GM19193 (cell line): ENCODE data around the gene CCL15.

ENCODE experiments used
- POLR2A ChIP-seq: IDR thresholded peaks from 4 replicates; pipeline ENCODE4 v1.6.1; 2011; ENCODE audit not compliant: insufficient read depth, insufficient read length; ENCODE audit errors: extremely low read depth

Gene CCL15

GRCh38 chr17:35973333-35974260, 27.8 kb downstream of the CCL15 start:
- no peak for TF ChIP-seq POLR2A

- TF ChIP-seq POLR2A: no peak
Measured at GRCh38 chr17:35972945-35973332, 28.4 kb downstream of the CCL15 start.

DNA sequence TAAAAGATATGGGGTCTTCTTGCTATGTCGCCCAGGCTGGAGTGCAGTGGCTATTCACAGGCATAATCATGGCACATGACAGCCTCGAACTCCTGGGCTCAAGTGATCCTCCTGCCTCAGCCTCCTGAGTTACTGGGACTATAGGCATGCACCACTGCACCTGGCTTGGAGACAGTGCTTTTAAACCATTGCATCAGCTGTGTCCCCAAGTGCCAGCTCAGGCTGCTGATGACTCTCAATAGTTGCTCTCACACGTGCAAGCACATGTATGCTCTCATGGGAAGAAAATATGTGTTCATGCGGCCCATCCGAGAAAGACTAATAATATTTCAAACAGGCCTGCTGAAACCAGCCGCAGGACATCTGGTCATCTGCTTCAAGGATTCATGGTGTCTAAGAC, 28.8 kb downstream of the CCL15 start:
- no peak for TF ChIP-seq POLR2A

- no peak for TF ChIP-seq POLR2A
Measured at GRCh38 chr17:35972066-35972465, 29.3 kb downstream of the CCL15 start.

- no peak for TF ChIP-seq POLR2A
Measured at GRCh38 chr17:35969558-35970380, 31.6 kb downstream of the CCL15 start.

GRCh38 chr17:35968520-35969054, 32.8 kb downstream of the CCL15 start:
- no peak for TF ChIP-seq POLR2A

DNA sequence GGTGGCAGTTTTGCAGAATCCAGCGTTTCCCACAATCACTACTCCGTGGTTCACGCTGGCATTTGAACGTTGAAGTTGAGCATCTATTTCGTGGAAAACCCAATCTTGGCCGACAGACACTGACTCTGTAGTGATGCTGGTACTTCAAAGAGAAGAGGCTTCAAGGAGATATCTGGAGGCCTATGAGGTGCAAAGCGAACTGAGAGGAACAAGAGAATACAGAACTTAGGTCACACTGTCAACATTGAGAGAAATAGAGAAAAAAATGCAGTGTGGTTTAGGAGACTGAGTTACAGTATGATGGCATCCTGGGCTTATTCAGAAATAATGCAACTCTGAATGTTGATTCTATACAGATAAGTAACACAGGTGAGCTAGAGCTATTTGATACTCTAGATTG, 36.1 kb downstream of the CCL15 start:
- TF ChIP-seq POLR2A: no peak

DNA sequence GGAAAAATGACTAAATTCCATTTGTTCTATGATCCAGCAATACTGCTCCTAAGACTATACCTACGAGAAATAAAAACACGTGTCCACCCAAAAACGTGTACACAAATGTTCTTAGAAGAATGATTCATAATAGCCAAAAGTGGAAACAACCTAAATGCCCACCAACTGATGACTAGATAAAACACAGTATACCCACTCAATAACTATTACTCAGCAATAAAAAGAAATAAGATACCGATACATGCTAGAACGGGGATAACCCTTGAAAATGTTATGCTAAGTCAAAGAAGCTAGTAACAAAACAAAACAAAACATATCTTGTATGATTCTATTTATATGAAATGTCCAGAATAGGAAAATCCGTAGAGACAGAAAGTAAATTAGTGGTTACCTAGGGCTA, 37.7 kb downstream of the CCL15 start:
- no peak for TF ChIP-seq POLR2A

DNA sequence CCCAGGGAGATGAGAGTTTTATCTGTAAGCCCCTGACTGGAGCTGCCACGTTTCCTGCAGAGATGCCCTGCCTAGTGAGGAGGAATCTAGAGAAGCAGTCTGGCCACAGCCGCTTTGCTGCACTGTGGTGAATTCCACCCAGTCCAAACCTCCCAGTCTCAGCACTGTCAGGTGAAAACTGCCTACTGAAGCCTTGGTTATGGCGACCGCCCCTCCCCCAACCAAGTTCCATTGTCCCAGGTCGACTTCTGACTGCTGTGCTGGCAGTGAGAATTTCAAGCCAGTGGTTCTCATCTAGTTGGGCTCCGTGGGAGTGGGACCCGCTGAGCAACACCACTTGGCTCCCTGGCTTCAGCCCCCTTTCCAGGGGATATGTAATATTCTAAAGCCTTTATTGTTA, 47.6 kb downstream of the CCL15 start:
- no peak for TF ChIP-seq POLR2A

DNA sequence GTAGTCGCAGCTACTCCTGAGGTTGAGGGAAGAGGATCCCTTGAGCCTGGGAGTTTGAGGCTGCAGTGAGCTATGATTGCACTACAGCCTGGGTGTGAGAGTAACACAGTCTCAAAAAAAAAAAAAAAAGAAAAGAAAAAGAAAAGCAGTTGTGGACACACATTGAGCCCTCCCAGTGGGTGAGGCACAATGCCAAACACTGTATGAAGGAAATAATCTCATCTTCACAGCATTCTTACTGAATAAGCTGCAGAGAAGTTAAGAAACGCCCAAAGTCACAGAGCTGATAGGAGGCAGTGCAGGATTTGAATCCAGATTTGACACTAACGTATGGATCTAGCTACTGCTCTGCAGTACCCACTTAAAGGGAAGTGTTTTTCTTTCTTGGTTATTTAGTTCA, 52.0 kb downstream of the CCL15 start:
- TF ChIP-seq POLR2A: no peak

- no peak for TF ChIP-seq POLR2A
Measured at GRCh38 chr17:35948092-35948491, 53.3 kb downstream of the CCL15 start.
